HAP-1 (cell line): ENCODE data around the gene DRD2.

Experiments
- DNase-seq, 2 experiments: peaks; one replicate each; pipeline ENCODE4 v3.0.0-alpha.2; 2016 to 2020; ENCODE audit warnings: low spot score in 2 of 2
- H3K27me3 ChIP-seq: fragments of 250-450 bp; sonication (Bioruptor Pico); 2 replicates; pipeline ENCODE4 v1.5.1; 2020; ENCODE audit warnings: low read depth, mild to moderate bottlenecking, moderate library complexity
- H3K36me3 ChIP-seq: fragments of 250-450 bp; sonication (Bioruptor Pico); replicated peaks from 2 replicates; pipeline ENCODE4 v1.5.1; 2020; ENCODE audit warnings: mild to moderate bottlenecking
- H3K4me1 ChIP-seq: fragments of 250-450 bp; sonication (Bioruptor Pico); 2 replicates; pipeline ENCODE4 v1.5.1; 2020; ENCODE audit warnings: mild to moderate bottlenecking
- H3K4me3 ChIP-seq: fragments of 250-450 bp; sonication (Bioruptor Pico); 2 replicates; pipeline ENCODE4 v1.5.1; 2020; ENCODE audit warnings: mild to moderate bottlenecking, moderate library complexity
- H3K9me3 ChIP-seq: fragments of 250-450 bp; sonication (Bioruptor Pico); 2 replicates; pipeline ENCODE4 v1.5.1; 2020; ENCODE audit warnings: mild to moderate bottlenecking, moderate library complexity
- in situ Hi-C: fragments of 300-500 bp; cut with MboI; formaldehyde crosslinking; loops from 3 replicates; pipeline ENCODE4 v1.14.3; 2020; ENCODE audit warnings: low sequenced_read_pairs, inconsistent platforms, mixed read lengths

Gene DRD2

GRCh38 chr11:113472471-113472870 lies 2.7 kb downstream of the DRD2 start:
- in situ Hi-C loops, result no loop called here
- Histone ChIP-seq H3K27me3 (peaks cover 21% of the 10 kb centered on the region), H3K36me3 (no peaks in the 10 kb centered on the region), H3K9me3 (no peaks in the 10 kb centered on the region), H3K4me3 (no peak overlapping the region), H3K4me1 (no peaks in the 10 kb centered on the region)
- DNase-seq, result no peak

- no peak for DNase-seq
- H3K4me1 ChIP-seq, result no peaks in the 10 kb centered on the region
- no peaks in the 10 kb centered on the region for H3K36me3 ChIP-seq
- no peak overlapping the region for H3K4me3 ChIP-seq
- in situ Hi-C loops, result no loop called here
- H3K9me3 ChIP-seq, result no peaks in the 10 kb centered on the region
- peaks cover 19% of the 10 kb centered on the region for H3K27me3 ChIP-seq
Measured at GRCh38 chr11:113470233-113470632, 5.0 kb downstream of the DRD2 start.

- H3K4me3 ChIP-seq, result no peak overlapping the region
- in situ Hi-C loops, result no loop called here
- no peaks in the 10 kb centered on the region for H3K4me1 ChIP-seq
- DNase-seq, result no peak
- H3K9me3 ChIP-seq, result no peaks in the 10 kb centered on the region
- H3K27me3 ChIP-seq, result peaks cover 8% of the 10 kb centered on the region
- no peaks in the 10 kb centered on the region for H3K36me3 ChIP-seq
Measured at GRCh38 chr11:113468726-113469345, 6.4 kb downstream of the DRD2 start.

GRCh38 chr11:113467545-113467944 lies 7.7 kb downstream of the DRD2 start:
- Histone ChIP-seq H3K27me3 (no peaks in the 10 kb centered on the region), H3K9me3 (no peaks in the 10 kb centered on the region), H3K4me3 (no peak overlapping the region), H3K4me1 (no peaks in the 10 kb centered on the region), H3K36me3 (no peaks in the 10 kb centered on the region)
- no peak for DNase-seq
- in situ Hi-C loops, result no loop called here

- no peak overlapping the region for H3K4me3 ChIP-seq
- in situ Hi-C loops, result no loop called here
- no peak for DNase-seq
Measured at GRCh38 chr11:113465786-113466185, 9.4 kb downstream of the DRD2 start.

GRCh38 chr11:113464416-113464815 lies 10.8 kb downstream of the DRD2 start:
- Histone ChIP-seq H3K4me3 (no peak overlapping the region), H3K36me3 (no peaks in the 10 kb centered on the region), H3K4me1 (no peaks in the 10 kb centered on the region), H3K27me3 (no peaks in the 10 kb centered on the region), H3K9me3 (no peaks in the 10 kb centered on the region)
- no peak for DNase-seq
- in situ Hi-C loops, result no loop called here

More at GRCh38 chr11:113465786-113466185, 9.4 kb downstream of the DRD2 start:
- H3K9me3 ChIP-seq, result no peaks in the 10 kb centered on the region
- H3K27me3 ChIP-seq, result no peaks in the 10 kb centered on the region
- no peaks in the 10 kb centered on the region for H3K36me3 ChIP-seq
- H3K4me1 ChIP-seq, result no peaks in the 10 kb centered on the region

- Histone ChIP-seq H3K36me3 (no peaks in the 10 kb centered on the region), H3K9me3 (no peaks in the 10 kb centered on the region), H3K4me1 (no peaks in the 10 kb centered on the region), H3K27me3 (no peaks in the 10 kb centered on the region), H3K4me3 (no peak overlapping the region)
- DNase-seq, result no peak
- in situ Hi-C loops, result no loop called here
Measured at GRCh38 chr11:113462830-113463229, 12.4 kb downstream of the DRD2 start.

- Histone ChIP-seq H3K4me1 (no peaks in the 10 kb centered on the region), H3K9me3 (no peaks in the 10 kb centered on the region), H3K36me3 (no peaks in the 10 kb centered on the region), H3K27me3 (no peaks in the 10 kb centered on the region), H3K4me3 (no peak overlapping the region)
- no peak for DNase-seq
- in situ Hi-C loops, result no loop called here
Measured at GRCh38 chr11:113461639-113462038, 13.6 kb downstream of the DRD2 start.

- Histone ChIP-seq H3K27me3 (0 out of 2 replicates have a peak, but pooled peaks cover 4% of the 10 kb centered on the region), H3K36me3 (no peaks in the 10 kb centered on the region), H3K9me3 (no peaks in the 10 kb centered on the region), H3K4me3 (no peak overlapping the region), H3K4me1 (no peaks in the 10 kb centered on the region)
- in situ Hi-C loops, result no loop called here
- no peak for DNase-seq
Measured at GRCh38 chr11:113460469-113460868, 14.7 kb downstream of the DRD2 start.

GRCh38 chr11:113458189-113458588 lies 17.0 kb downstream of the DRD2 start:
- H3K4me3 ChIP-seq, result no peak overlapping the region
- no peaks in the 10 kb centered on the region for H3K36me3 ChIP-seq
- H3K9me3 ChIP-seq, result no peaks in the 10 kb centered on the region
- 0 out of 2 replicates have a peak, but pooled peaks cover 4% of the 10 kb centered on the region for H3K27me3 ChIP-seq
- in situ Hi-C loops, result no loop called here
- DNase-seq, result no peak
- H3K4me1 ChIP-seq, result no peaks in the 10 kb centered on the region

GRCh38 chr11:113457784-113458183 lies 17.4 kb downstream of the DRD2 start:
- in situ Hi-C loops, result no loop called here
- no peak for DNase-seq
- Histone ChIP-seq H3K4me3 (no peak overlapping the region), H3K36me3 (no peaks in the 10 kb centered on the region), H3K27me3 (0 out of 2 replicates have a peak, but pooled peaks cover 4% of the 10 kb centered on the region), H3K4me1 (no peaks in the 10 kb centered on the region), H3K9me3 (no peaks in the 10 kb centered on the region)

GRCh38 chr11:113454455-113454854 lies 20.7 kb downstream of the DRD2 start:
- in situ Hi-C loops, result no loop called here
- H3K4me3 ChIP-seq, result no peak overlapping the region
- H3K4me1 ChIP-seq, result no peaks in the 10 kb centered on the region
- no peaks in the 10 kb centered on the region for H3K36me3 ChIP-seq
- 0 out of 2 replicates have a peak, but pooled peaks cover 4% of the 10 kb centered on the region for H3K27me3 ChIP-seq
- DNase-seq, result no peak
- H3K9me3 ChIP-seq, result no peaks in the 10 kb centered on the region

GRCh38 chr11:113449743-113450142 lies 25.5 kb downstream of the DRD2 start:
- H3K4me3 ChIP-seq, result no peak overlapping the region
- no peak for DNase-seq
- H3K36me3 ChIP-seq, result no peaks in the 10 kb centered on the region
- H3K27me3 ChIP-seq, result no peaks in the 10 kb centered on the region
- in situ Hi-C loops, result no loop called here
- H3K9me3 ChIP-seq, result no peaks in the 10 kb centered on the region
- no peaks in the 10 kb centered on the region for H3K4me1 ChIP-seq

- no peak for DNase-seq
- in situ Hi-C loops, result no loop called here
- no peaks in the 10 kb centered on the region for H3K9me3 ChIP-seq
- H3K27me3 ChIP-seq, result no peaks in the 10 kb centered on the region
- H3K4me1 ChIP-seq, result no peaks in the 10 kb centered on the region
- no peak overlapping the region for H3K4me3 ChIP-seq
- H3K36me3 ChIP-seq, result no peaks in the 10 kb centered on the region
Measured at GRCh38 chr11:113448316-113448677, 26.9 kb downstream of the DRD2 start.
